KOPT-K1 (cell line): ENCODE data around the gene ZCCHC10.
"Not testable (repeated sequence)": the region's sequence is repeated elsewhere in the genome, so short reads cannot be mapped to it uniquely, and the experiment has no call there.

ENCODE experiments used
- H3K27ac ChIP-seq: fragments of 200-600 bp; sonication (generic); 2 replicates; pipeline ENCODE4 v1.5.1; 2016; ENCODE audit warnings: antibody characterized with exemption, mild to moderate bottlenecking, low read depth, low read length; ENCODE audit not compliant: poor library complexity, severe bottlenecking
- H3K36me3 ChIP-seq: fragments of 200-600 bp; sonication (generic); 2 replicates; pipeline ENCODE4 v1.5.1; 2017; ENCODE audit warnings: antibody characterized with exemption, mild to moderate bottlenecking, low read length, moderate library complexity; ENCODE audit not compliant: insufficient read depth
- H3K9me3 ChIP-seq: fragments of 200-600 bp; sonication (generic); 2 replicates; pipeline ENCODE4 v1.5.1; 2017; ENCODE audit warnings: antibody characterized with exemption, low read length, mild to moderate bottlenecking; ENCODE audit not compliant: insufficient read depth, poor library complexity, severe bottlenecking

ZCCHC10 gene

GRCh38 chr5:133026664-133027153, 360 bp upstream of the ZCCHC10 start:
- no peaks in the 10 kb centered on the region for H3K9me3 ChIP-seq
- peaks cover 10% of the 10 kb centered on the region for H3K36me3 ChIP-seq
- H3K27ac ChIP-seq: peak overlapping the region; percentile 86

DNA sequence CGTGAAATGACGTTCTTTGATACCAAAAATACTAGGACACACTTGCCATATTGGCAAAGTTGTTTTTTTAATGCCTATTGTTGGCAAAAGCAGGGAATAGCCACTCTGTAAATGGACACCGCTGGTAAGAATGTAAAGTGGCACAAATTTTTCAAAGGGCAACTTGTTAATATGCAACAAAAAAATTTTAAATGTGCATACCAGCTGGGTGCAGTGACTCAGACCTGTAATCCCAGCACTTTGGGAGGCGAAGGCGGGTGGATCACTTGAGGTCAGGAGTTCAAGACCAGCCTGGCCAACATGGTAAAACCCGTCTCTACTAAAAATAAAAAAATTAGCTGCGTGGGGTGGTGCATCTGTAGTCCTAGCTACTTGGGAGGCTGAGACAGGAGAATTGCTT, 6.9 kb downstream of the ZCCHC10 start:
- not testable (repeated sequence) for H3K9me3 ChIP-seq, H3K27ac ChIP-seq
- H3K36me3 ChIP-seq: peaks cover 55% of the 10 kb centered on the region

DNA sequence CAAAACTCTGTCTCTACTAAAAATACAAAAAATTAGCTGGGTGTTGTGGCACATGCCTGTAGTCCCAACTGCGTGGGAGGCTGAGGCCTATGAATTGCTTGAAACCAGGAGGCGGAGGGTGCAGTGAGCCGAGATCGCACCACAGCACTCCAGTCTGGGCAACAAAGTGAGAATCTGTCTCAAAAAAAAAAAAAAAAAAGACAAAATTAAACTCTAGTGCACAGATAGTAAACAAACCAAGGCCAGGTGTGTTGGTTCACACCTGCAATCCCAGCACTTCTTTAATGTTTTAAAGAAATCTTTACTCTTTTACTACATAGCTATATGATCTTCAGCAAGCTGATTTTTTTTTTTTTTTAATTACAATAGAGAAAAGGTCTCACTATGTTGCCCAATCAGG, 8.4 kb downstream of the ZCCHC10 start:
- peaks cover 55% of the 10 kb centered on the region for H3K36me3 ChIP-seq
- H3K9me3 ChIP-seq: no peaks in the 10 kb centered on the region
- no peak overlapping the region for H3K27ac ChIP-seq

DNA sequence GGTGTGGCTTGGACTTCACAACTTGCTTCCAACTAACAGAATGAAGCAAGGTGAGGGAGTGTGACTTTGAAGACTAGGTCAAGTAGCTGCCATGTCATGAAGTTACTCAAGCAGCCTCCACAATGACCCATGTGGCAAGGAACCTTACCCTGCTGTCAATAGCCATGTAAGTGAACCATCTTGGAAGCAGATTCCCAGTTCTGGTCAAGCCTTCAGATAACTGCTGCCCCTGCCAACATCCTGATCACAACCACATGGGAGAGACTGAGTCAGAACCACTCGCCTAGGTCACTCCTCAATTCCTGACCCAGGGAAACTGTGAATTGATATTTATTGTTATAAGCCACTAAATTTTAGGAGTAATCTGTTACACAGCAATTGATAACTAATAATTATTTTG, 10.9 kb downstream of the ZCCHC10 start:
- H3K27ac ChIP-seq: no peak overlapping the region
- peaks cover 50% of the 10 kb centered on the region for H3K36me3 ChIP-seq
- no peaks in the 10 kb centered on the region for H3K9me3 ChIP-seq

GRCh38 chr5:133008455-133008854, 17.9 kb downstream of the ZCCHC10 start:
- not testable (repeated sequence) for H3K9me3 ChIP-seq, H3K27ac ChIP-seq
- peaks cover 38% of the 10 kb centered on the region for H3K36me3 ChIP-seq

DNA sequence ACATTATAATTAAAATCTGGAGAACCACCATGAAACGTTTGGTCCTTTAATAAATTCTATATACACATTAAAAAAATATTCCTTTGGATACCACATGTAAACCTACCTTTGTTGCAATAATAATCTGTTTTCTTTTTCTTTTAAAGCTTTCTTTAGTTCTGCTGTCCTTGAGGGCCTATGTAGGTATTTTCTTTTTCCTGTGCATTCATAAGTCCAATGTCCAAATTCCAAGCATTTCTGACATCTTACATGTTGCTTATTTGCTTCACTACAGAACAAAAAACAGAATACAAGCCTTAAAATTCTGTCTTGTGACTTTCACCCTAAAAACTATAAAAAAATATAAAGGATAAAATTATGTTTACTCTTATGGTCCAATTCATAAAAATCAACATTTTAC, 19.7 kb downstream of the ZCCHC10 start:
- H3K36me3 ChIP-seq: peaks cover 52% of the 10 kb centered on the region
- no peaks in the 10 kb centered on the region for H3K9me3 ChIP-seq
- no peak overlapping the region for H3K27ac ChIP-seq

- no peak overlapping the region for H3K27ac ChIP-seq
- no peaks in the 10 kb centered on the region for H3K9me3 ChIP-seq
- H3K36me3 ChIP-seq: peaks cover 61% of the 10 kb centered on the region
Observed at GRCh38 chr5:132999246-132999645, 27.1 kb downstream of the ZCCHC10 start.

GRCh38 chr5:132998556-132998955, 27.8 kb downstream of the ZCCHC10 start:
- no peak overlapping the region for H3K27ac ChIP-seq
- H3K9me3 ChIP-seq: no peaks in the 10 kb centered on the region
- H3K36me3 ChIP-seq: peaks cover 55% of the 10 kb centered on the region

- H3K9me3 ChIP-seq: no peaks in the 10 kb centered on the region
- H3K27ac ChIP-seq: no peak overlapping the region
- H3K36me3 ChIP-seq: peaks cover 37% of the 10 kb centered on the region
Observed at GRCh38 chr5:132996307-132996706, 30.0 kb downstream of the ZCCHC10 start.

DNA sequence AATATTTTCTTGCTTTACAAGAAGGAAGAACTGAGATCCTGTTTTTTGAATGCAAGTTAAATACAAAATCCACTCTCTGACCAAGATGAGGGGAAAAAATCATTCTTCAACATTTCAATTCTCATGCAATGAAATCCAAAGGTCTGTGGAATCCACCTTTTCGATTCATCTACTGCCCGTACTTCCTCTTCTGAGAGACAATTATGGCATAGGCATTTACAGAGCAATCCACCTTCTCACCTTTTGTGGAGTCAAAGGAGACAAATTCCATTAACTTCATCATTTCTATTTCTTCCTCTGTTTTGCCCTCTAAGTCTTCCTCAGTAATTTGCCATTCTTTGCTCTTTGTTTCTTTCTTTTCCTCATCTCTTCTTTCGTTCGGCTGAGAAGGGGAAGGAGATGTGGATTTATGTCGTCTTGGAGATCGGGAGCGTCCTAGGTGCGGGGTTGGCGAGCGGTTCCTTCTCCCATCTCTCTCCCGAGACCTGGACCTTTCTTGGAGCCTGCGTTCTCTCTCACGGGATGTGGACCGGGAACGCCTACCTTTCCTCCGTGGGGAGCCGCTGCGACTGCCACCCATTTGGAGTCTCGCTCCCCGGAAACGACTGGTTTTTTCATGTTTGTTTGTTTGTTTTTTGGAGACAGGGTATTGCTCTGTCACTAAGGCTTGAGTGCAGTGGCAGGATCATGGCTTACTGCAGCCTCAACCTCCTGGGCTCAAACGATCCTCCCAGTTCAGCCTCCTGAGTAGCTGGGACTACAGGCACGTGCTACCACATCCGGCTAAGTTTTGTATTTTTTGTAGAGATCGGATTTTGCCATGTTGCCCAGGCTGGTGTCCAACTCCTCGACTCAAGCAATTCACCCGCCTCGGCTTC, 38.6 kb downstream of the ZCCHC10 start:
- H3K36me3 ChIP-seq: no peaks in the 10 kb centered on the region
- H3K27ac ChIP-seq: no peak overlapping the region

DNA sequence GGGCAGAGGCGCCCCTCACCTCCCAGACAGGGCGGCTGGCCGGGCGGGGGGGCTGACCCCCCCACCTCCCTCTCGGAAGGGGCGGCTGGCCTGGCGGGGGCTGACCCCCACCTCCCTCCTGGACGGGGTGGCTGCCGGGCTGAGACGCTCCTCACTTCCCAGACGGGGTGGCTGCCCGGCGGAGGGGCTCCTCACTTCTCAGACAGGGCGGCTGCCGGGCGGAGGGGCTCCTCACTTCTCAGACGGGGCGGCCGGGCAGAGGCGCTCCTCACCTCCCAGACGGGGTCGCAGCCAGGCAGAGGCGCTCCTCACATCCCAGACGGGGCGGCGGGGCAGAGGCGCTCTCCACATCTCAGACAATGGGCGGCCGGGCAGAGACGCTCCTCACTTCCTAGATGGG, 43.4 kb downstream of the ZCCHC10 start:
- not testable (repeated sequence) for H3K9me3 ChIP-seq, H3K27ac ChIP-seq, H3K36me3 ChIP-seq

More for the DNA sequence above, 38.6 kb downstream of the ZCCHC10 start:
- H3K9me3 ChIP-seq: no peaks in the 10 kb centered on the region

DNA sequence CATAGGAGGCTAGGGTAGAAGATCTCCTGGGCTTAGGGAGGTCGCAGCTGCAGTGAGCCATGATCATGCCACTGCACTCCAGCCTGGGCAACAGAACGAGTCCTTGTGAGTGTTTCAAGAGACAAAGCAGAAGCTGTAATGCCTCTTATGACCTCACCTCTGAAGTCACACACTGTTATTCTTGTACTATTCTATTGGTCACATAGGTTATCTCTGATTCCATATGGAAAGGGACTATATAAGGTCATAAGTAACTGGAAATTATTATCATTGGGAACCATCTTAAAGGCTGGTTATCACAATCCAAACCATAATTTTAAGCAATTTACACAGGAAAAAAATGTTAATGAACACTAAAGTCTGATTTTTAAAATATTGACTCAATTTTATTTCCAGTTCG, 45.1 kb downstream of the ZCCHC10 start:
- Histone ChIP-seq H3K9me3 (peaks cover 15% of the 10 kb centered on the region), H3K27ac (no peak overlapping the region), H3K36me3 (no peaks in the 10 kb centered on the region)

- no peaks in the 10 kb centered on the region for H3K36me3 ChIP-seq
- H3K9me3 ChIP-seq: peaks cover 15% of the 10 kb centered on the region
- H3K27ac ChIP-seq: no peak overlapping the region
Observed at GRCh38 chr5:132979976-132980375, 46.4 kb downstream of the ZCCHC10 start.

DNA sequence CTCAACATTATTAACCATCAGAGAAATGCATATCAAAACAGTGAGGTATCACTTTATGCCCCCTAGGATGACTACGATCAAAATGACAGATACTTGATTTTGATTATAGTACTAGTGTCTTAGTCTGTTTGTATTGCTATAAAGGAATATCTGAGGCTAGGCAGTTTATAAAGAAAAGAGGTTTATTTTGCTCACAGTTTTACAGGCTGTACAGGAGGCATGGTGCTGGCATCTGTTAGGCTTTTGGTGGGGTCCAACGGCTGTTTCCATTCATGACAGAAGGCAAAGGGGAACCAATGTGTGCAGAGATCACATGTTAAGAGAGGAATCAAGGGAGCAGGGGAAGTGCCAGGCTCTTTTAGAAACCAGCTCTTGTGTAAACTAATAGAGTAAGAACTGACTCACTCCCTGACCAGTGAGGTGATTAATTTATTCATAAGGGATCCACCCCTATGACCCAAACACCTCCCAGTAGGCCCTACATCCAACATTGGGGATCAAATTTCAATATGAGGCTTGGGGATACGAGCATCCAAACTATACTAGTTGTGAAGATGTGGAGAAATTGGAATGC, 46.9 kb downstream of the ZCCHC10 start:
- peaks cover 15% of the 10 kb centered on the region for H3K9me3 ChIP-seq
- H3K27ac ChIP-seq: no peak overlapping the region
- H3K36me3 ChIP-seq: no peaks in the 10 kb centered on the region

GRCh38 chr5:132976852-132977251, 49.5 kb downstream of the ZCCHC10 start:
- Histone ChIP-seq H3K27ac (no peak overlapping the region), H3K9me3 (peaks cover 15% of the 10 kb centered on the region), H3K36me3 (no peaks in the 10 kb centered on the region)

DNA sequence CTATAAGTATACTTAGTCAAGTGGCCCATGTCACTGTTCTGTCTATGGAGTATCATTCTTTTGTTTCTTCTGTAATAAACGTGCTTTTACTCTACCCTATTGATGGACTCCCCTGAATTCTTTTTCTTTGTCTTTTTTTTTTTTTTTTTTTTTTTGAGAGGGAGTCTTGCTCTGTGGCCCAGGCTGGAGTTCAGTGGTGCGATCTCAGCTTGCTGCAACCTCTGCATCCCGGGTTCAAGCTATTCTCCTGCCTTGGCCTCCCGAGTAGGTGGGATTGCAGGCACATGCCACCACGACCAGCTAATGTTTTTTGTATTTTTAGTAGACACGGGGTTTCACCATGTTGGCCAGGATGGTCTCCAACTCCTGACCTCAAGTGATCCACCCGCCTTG, 53.9 kb downstream of the ZCCHC10 start:
- not testable (repeated sequence) for H3K9me3 ChIP-seq, H3K27ac ChIP-seq, H3K36me3 ChIP-seq
